Muscle layer of duodenum (tissue), 2 donors: ENCODE results near the gene ZC3H6.
"Not testable (repeated sequence)": the region's sequence is repeated elsewhere in the genome, so short reads cannot be mapped to it uniquely, and the experiment has no call there.

ENCODE experiments used
- H3K27ac ChIP-seq: one replicate; pipeline ENCODE4 v1.7.0; 2013; ENCODE audit warnings: mild to moderate bottlenecking, low read length
- H3K27me3 ChIP-seq: one replicate; pipeline ENCODE4 v1.7.0; 2013; ENCODE audit warnings: low read depth, mild to moderate bottlenecking, control low read depth, low read length
- H3K36me3 ChIP-seq, 2 donors: one replicate each; pipeline ENCODE4 v1.7.0; 2013; ENCODE audit warnings: low read length in 2 of 2, control low read depth in 1 of 2, mild to moderate bottlenecking in 1 of 2; ENCODE audit not compliant: insufficient read depth in 2 of 2, control insufficient read depth in 1 of 2
- H3K4me1 ChIP-seq, 2 donors: one replicate each; pipeline ENCODE4 v1.7.0; 2013; ENCODE audit warnings: low read length in 2 of 2, mild to moderate bottlenecking in 2 of 2, control low read depth in 1 of 2, moderate library complexity in 1 of 2; ENCODE audit not compliant: insufficient read depth in 2 of 2, control insufficient read depth in 1 of 2
- H3K4me3 ChIP-seq, 2 donors: one replicate each; pipeline ENCODE4 v1.7.0; 2013; ENCODE audit warnings: low read length in 2 of 2, low read depth in 1 of 2, mild to moderate bottlenecking in 1 of 2
- H3K9me3 ChIP-seq, 2 donors: one replicate each; pipeline ENCODE4 v1.7.0; 2013; ENCODE audit warnings: low read length in 2 of 2, control low read depth in 1 of 2, mild to moderate bottlenecking in 1 of 2; ENCODE audit not compliant: control insufficient read depth in 1 of 2
- donor health status: healthy.

The ZC3H6 gene

DNA sequence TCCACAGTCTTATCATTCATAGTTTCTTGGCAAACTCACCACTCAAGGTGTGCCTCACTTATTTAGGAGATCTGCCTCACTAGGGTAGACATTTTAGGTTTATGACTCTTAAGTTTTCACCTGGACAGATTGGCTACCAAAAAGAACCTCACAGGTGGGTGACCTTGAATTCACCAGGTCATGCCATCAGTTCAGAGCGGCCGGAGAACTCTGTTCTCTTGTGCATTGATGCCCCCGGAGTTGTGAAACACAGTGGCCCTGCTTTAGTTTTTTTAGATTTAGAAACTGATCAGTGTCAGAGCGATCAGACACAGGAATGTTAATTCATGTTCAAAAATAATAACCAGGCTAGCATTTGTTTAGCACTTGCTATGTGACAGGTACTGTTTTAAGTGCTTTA lies 6.7 kb downstream of the ZC3H6 start:
- not testable (repeated sequence) for H3K9me3 ChIP-seq, H3K27me3 ChIP-seq, H3K36me3 ChIP-seq, H3K27ac ChIP-seq, H3K4me1 ChIP-seq, H3K4me3 ChIP-seq

DNA sequence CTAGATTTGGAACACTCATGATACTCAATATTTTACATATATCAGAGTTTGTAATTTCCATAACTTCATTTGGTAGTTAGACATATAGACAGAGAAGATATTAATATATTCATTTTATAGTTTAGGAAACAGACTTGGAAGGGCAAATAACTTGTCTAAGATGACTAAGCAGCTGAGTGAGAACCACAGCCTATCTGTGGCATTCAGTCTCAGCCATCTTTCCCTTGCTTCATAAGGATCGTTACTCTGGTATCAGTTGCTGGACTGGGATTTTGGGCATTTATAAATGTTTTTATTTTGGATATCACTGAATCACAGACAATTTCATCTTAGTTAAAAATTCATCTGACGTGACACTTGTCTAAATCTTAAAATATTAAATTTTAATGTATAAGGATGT lies 8.1 kb downstream of the ZC3H6 start:
- H3K4me1 ChIP-seq, H3K36me3 ChIP-seq, H3K27ac ChIP-seq, H3K4me3 ChIP-seq, H3K9me3 ChIP-seq, H3K27me3 ChIP-seq: not testable (repeated sequence)

DNA sequence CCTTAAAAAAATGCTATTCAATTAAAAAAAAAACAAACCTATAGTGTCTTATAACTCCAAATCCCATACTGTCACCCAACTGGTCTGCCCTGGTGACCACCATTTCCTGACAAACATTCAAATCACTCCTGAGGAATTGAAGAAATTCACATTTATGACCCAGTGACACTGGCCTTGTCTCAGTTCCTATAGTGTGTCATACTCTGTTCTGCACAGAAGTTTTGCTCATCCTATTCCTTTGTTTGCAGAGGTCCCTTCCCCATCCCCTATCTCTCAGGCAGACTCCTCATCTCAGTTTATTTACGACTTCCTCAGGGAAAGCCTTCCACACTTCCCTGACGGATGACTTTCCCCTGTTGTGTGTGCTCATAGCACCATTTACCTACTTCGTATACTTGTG lies 14.7 kb downstream of the ZC3H6 start:
- Histone ChIP-seq H3K36me3 (no peaks in the 10 kb centered on the region), H3K4me1 (no peaks in the 10 kb centered on the region), H3K27ac (no peak overlapping the region), H3K4me3 (no peak overlapping the region), H3K9me3 (no peaks in the 10 kb centered on the region), H3K27me3 (no peaks in the 10 kb centered on the region)

DNA sequence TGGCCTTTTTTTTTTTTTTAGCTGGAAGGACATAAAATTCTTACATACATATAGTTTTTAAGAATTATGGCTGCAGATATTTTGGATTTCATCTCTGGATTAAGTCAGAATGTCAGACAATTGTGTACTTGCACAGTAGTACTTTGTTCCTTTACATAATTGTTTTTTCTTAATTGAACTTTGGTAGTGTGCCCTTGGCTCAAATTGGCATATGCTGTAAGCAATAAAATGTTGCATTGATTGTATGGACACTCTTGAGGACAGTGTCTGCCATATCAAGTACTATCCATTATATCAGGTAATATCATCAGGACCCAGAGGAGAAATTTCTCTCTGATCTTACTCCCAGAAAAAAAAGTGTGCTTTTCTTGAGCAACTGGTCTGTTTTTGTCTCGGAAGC lies 15.3 kb downstream of the ZC3H6 start:
- Histone ChIP-seq H3K27ac (no peak overlapping the region), H3K4me3 (no peak overlapping the region), H3K36me3 (no peaks in the 10 kb centered on the region), H3K9me3 (no peaks in the 10 kb centered on the region), H3K4me1 (no peaks in the 10 kb centered on the region), H3K27me3 (no peaks in the 10 kb centered on the region)

- H3K4me3 ChIP-seq: no peak overlapping the region
These were observed 18.4 kb downstream of the ZC3H6 start for GRCh38 chr2:112293636-112294401.

GRCh38 chr2:112295407-112296078 lies 20.1 kb downstream of the ZC3H6 start:
- Histone ChIP-seq H3K4me3 (no peak overlapping the region), H3K4me1 (no peaks in the 10 kb centered on the region), H3K27me3 (no peaks in the 10 kb centered on the region), H3K9me3 (no peaks in the 10 kb centered on the region), H3K27ac (no peak overlapping the region), H3K36me3 (peaks cover 0 to 5% of the 10 kb centered on the region in 2 donors)

More at GRCh38 chr2:112293636-112294401, 18.4 kb downstream of the ZC3H6 start:
- no peak overlapping the region for H3K27ac ChIP-seq
- no peaks in the 10 kb centered on the region for H3K36me3 ChIP-seq
- no peaks in the 10 kb centered on the region for H3K9me3 ChIP-seq
- no peaks in the 10 kb centered on the region for H3K4me1 ChIP-seq
- H3K27me3 ChIP-seq: no peaks in the 10 kb centered on the region

DNA sequence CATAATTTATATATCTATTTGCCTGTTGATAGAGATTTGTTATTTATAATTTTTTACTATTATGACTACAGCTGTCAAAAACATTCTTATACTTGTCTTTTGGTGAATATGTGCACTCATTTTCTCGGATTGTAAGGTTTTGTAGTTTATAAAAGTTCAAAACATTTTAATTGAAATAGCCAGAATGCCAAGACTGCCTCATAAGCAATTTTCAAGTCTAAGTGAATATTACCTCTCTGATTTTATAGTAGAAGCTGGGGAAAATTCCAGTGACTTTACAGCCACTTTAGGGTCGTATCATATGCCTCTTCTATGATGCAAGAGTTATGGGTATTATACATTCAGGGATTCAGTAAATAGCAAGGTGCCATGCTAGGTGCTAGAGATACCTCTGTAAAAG lies 21.0 kb downstream of the ZC3H6 start:
- no peak overlapping the region for H3K27ac ChIP-seq
- no peak overlapping the region for H3K4me3 ChIP-seq
- no peaks in the 10 kb centered on the region for H3K9me3 ChIP-seq
- no peaks in the 10 kb centered on the region for H3K4me1 ChIP-seq
- H3K27me3 ChIP-seq: no peaks in the 10 kb centered on the region
- peaks cover 0 to 12% of the 10 kb centered on the region in 2 donors for H3K36me3 ChIP-seq

GRCh38 chr2:112301171-112301584 lies 25.8 kb downstream of the ZC3H6 start:
- Histone ChIP-seq H3K27me3 (no peaks in the 10 kb centered on the region), H3K36me3 (peaks cover 4 to 23% of the 10 kb centered on the region in 2 donors), H3K4me1 (no peaks in the 10 kb centered on the region), H3K9me3 (no peaks in the 10 kb centered on the region), H3K4me3 (no peak overlapping the region), H3K27ac (no peak overlapping the region)

- Histone ChIP-seq H3K4me1 (no peaks in the 10 kb centered on the region), H3K27me3 (no peaks in the 10 kb centered on the region), H3K36me3 (peaks cover 4 to 23% of the 10 kb centered on the region in 2 donors), H3K9me3 (no peaks in the 10 kb centered on the region), H3K27ac (no peak overlapping the region), H3K4me3 (no peak overlapping the region)
These were observed 26.6 kb downstream of the ZC3H6 start for GRCh38 chr2:112301973-112302372.

- Histone ChIP-seq H3K36me3 (peaks cover 8 to 23% of the 10 kb centered on the region in 2 donors), H3K4me3 (no peak overlapping the region), H3K27ac (no peak overlapping the region), H3K9me3 (no peaks in the 10 kb centered on the region), H3K27me3 (no peaks in the 10 kb centered on the region), H3K4me1 (no peaks in the 10 kb centered on the region)
These were observed 29.0 kb downstream of the ZC3H6 start for GRCh38 chr2:112304298-112304941.

DNA sequence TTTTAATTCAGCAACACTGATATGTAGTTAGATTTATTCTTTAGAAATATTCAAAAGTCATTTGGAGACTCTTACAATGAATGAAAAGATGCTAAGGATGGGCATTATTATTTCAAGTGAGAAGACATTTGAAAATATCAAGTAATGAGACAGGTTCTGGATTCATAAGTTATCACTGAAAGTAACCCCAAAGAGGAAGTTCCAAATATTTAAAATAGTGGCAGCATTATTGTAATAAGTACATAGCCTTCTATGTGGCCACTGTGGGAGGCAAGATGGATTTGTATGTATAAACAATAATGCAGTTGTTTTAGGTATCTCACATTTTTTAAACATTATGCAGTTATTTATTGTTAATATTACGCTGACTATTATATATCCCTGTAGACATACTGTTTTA lies 29.7 kb downstream of the ZC3H6 start:
- no peaks in the 10 kb centered on the region for H3K9me3 ChIP-seq
- H3K27ac ChIP-seq: no peak overlapping the region
- no peak overlapping the region for H3K4me3 ChIP-seq
- H3K36me3 ChIP-seq: peaks cover 13 to 28% of the 10 kb centered on the region in 2 donors
- H3K4me1 ChIP-seq: no peaks in the 10 kb centered on the region
- no peaks in the 10 kb centered on the region for H3K27me3 ChIP-seq
